Right ventricle myocardium inferior (tissue), 1 donor: Measurements from ENCODE around the gene CXCL1. TPM values are rescaled to one million over a fixed set of nuclear protein-coding genes. Genes with fewer than 3 reads are reported as not detected.
A peak's percentile ranks its signal among the peaks of the same experiment; 100 is the strongest.

Experiments
- ATAC-seq: fragments of 200-7000 bp; cut with Tn5 transposase; one replicate; pipeline ENCODE4 v1.9.1; 2020; ENCODE audit warnings: mild to moderate bottlenecking, moderate library complexity
- DNase-seq: peaks from one replicate; pipeline ENCODE4 v3.0.0; 2021; ENCODE audit errors: missing footprints
- intact Hi-C: fragments of 100-400 bp; cut with DNase I; formaldehyde crosslinking; loops from one replicate; pipeline ENCODE4 v1.11.0; 2022
- total RNA-seq: library from RNA; stranded (reverse); fragmentation: NEBNext Ultra II Directional; extraction: Animal tissue kit (Norgen Biotek cat#: 25700); gene quantifications from one replicate; pipeline ENCODE4 v1.2.1, GENCODE V29; 2021
- donor health status: DM: no; HTN: yes; CAD: no; lungs with severe emphysema.

CXCL1 gene
- total RNA-seq, 1 donor from 2014 or later = 1.3 TPM

GRCh38 chr4:73868206-73869129 is 725 bp upstream of the CXCL1 start:
- DNase-seq = peak; percentile 57
- peak; percentile 48 for ATAC-seq
- intact Hi-C loops = loop anchor here (10.0 kb wide), 1 partner anchor 134 kb away; no protein-coding TSS in a partner anchor

GRCh38 chr4:73870260-73870659 is 1.1 kb downstream of the CXCL1 start:
- DNase-seq = no peak
- intact Hi-C loops = no loop called here
- ATAC-seq = peak; percentile 26

GRCh38 chr4:73870768-73871167 is 1.6 kb downstream of the CXCL1 start:
- DNase-seq = no peak
- intact Hi-C loops = no loop called here

GRCh38 chr4:73871511-73872310 is 2.5 kb downstream of the CXCL1 start:
- intact Hi-C loops = no loop called here
- DNase-seq (no peak), ATAC-seq (no peak)

More at GRCh38 chr4:73870768-73871167, 1.6 kb downstream of the CXCL1 start:
- ATAC-seq = no peak

- intact Hi-C loops = no loop called here
- no peak for DNase-seq
- peak; percentile 24 for ATAC-seq
Measured at GRCh38 chr4:73872316-73873108, 3.3 kb downstream of the CXCL1 start.

GRCh38 chr4:73874386-73874785 is 5.2 kb downstream of the CXCL1 start:
- ATAC-seq (no peak), DNase-seq (no peak)
- intact Hi-C loops = no loop called here

- intact Hi-C loops = no loop called here
- no peak for DNase-seq
- no peak for ATAC-seq
Measured at GRCh38 chr4:73875401-73875800, 6.2 kb downstream of the CXCL1 start.

GRCh38 chr4:73883306-73883705 is 14.1 kb downstream of the CXCL1 start:
- ATAC-seq = no peak
- DNase-seq = no peak
- intact Hi-C loops = no loop called here

GRCh38 chr4:73885574-73886267 is 16.5 kb downstream of the CXCL1 start:
- ATAC-seq (no peak), DNase-seq (no peak)
- intact Hi-C loops = no loop called here

- intact Hi-C loops = no loop called here
- no peak for DNase-seq
- no peak for ATAC-seq
Measured at GRCh38 chr4:73891326-73891725, 22.1 kb downstream of the CXCL1 start.

- peak; percentile 64 for ATAC-seq
- no peak for DNase-seq
- intact Hi-C loops = no loop called here
Measured at GRCh38 chr4:73891739-73892405, 22.7 kb downstream of the CXCL1 start.

GRCh38 chr4:73892966-73893365 is 23.8 kb downstream of the CXCL1 start:
- ATAC-seq = no peak
- intact Hi-C loops = no loop called here
- DNase-seq = no peak

- ATAC-seq (no peak), DNase-seq (no peak)
- intact Hi-C loops = no loop called here
Measured at GRCh38 chr4:73894001-73894400, 24.8 kb downstream of the CXCL1 start.

GRCh38 chr4:73895201-73896175 is 26.3 kb downstream of the CXCL1 start:
- ATAC-seq (no peak), DNase-seq (no peak)
- intact Hi-C loops = no loop called here

- DNase-seq (no peak), ATAC-seq (no peak)
- intact Hi-C loops = no loop called here
Measured at GRCh38 chr4:73896416-73896815, 27.2 kb downstream of the CXCL1 start.

- ATAC-seq (peak; percentile 88), DNase-seq (no peak)
- intact Hi-C loops = no loop called here
Measured at GRCh38 chr4:73897380-73898136, 28.4 kb downstream of the CXCL1 start.
